GM20000 (cell line): ENCODE results near the gene ADD1.
"Not testable (repeated sequence)": the region's sequence is repeated elsewhere in the genome, so short reads cannot be mapped to it uniquely, and the experiment has no call there.

ENCODE experiments used
- DNase-seq: peaks from one replicate; pipeline ENCODE4 v3.0.0; 2012; ENCODE audit warnings: low spot score
- TF ChIP-seq, protein P1 (sequence below): IDR thresholded peaks from 2 replicates; pipeline ENCODE4 v1.5.1; 2012; ENCODE audit warnings: mild to moderate bottlenecking, control low read depth; ENCODE audit errors: extremely low read depth, missing control alignments

The ADD1 gene

DNA sequence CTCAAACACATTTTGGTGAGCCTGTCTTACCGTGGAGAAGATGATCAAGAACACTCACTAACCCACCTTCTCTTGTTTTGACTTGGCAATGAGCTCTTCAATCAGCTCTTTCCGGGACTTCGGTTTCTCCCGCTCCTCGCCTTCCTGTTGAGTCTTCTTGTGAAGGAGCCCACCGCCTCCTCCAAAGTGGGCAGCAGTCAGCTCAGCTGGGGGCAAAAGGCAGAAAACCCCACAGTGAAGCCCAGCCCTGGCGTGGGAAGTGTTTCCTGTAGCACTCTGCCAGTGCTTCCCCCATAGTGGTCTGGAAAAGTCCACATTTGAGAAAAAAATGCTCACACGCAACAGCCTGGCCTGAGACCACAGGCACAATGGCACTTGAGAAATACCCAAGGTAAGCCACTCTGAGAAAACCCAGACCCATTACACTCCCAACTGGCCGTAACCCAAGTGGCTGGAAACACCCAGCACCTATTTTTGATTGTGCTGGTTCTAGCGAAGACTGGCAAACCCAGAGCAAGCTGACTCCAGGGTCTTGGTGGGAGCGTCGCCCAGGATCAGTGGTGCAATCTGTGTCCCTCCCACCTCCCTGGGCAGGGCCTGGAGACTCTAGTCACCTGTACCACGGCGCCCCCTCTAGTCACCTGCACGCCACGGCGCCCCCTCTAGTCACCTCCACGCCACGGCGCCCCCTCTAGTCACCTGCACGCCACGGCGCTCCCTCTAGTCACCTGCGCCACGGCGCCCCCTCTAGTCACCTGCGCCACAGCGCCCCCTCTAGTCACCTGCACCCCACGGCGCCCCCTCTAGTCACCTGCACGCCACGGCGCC is 110.9 kb downstream of the ADD1 start:
- TF ChIP-seq, protein P1, sequence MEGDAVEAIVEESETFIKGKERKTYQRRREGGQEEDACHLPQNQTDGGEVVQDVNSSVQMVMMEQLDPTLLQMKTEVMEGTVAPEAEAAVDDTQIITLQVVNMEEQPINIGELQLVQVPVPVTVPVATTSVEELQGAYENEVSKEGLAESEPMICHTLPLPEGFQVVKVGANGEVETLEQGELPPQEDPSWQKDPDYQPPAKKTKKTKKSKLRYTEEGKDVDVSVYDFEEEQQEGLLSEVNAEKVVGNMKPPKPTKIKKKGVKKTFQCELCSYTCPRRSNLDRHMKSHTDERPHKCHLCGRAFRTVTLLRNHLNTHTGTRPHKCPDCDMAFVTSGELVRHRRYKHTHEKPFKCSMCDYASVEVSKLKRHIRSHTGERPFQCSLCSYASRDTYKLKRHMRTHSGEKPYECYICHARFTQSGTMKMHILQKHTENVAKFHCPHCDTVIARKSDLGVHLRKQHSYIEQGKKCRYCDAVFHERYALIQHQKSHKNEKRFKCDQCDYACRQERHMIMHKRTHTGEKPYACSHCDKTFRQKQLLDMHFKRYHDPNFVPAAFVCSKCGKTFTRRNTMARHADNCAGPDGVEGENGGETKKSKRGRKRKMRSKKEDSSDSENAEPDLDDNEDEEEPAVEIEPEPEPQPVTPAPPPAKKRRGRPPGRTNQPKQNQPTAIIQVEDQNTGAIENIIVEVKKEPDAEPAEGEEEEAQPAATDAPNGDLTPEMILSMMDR = peak; percentile 46
- peak; percentile 66 for DNase-seq

DNA sequence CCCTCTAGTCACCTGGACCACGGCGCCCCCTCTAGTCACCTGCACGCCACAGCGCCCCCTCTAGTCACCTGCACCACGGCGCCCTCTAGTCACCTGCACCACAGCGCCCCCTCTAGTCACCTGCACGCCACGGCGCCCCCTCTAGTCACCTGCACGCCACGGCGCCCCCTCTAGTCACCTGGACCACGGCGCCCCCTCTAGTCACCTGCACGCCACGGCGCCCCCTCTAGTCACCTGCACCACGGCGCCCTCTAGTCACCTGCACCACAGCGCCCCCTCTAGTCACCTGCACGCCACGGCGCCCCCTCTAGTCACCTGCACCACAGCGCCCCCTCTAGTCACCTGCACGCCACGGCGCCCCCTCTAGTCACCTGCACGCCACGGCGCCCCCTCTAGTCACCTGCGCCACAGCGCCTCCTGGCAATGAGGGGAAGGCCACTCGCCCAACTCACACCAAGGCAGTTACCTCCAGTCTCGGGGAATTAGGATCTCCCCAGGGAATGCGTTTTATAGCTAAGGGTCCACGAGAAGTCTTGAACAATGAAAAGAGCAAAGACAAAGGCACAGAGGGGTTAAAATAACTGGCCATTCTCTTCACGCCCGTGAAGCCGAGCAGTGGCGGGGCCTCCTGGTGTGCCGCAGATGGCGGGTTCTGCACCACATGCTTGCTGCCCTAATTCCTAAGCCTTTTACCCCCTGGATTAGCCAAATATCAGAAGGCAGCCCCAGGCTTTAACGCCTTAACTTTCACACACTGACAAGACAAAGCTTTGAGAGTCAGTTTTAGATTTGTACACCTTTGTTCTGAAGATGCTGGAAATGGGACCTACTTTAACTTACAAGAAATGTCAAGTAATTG is 111.8 kb downstream of the ADD1 start:
- DNase-seq = not testable (repeated sequence)

DNA sequence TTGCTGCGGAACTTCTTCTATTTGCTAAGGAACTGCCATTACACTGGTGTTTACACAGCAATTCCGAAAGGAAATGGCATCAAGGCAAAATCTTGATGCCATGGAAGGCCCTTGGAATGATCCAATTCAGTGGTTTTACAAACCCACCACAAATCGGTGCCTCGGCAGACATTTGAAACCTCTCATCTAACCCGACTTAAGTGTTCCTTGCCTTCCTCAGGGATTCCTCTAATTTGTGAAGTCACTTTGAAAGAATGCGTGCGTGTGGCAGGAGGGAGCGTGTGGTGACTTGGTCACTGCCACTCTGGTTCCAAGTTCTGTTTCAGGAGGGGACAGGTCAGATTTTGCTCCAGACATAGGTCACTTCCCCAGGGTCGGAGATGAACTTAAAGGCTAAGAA is 114.8 kb downstream of the ADD1 start:
- DNase-seq = no peak
- TF ChIP-seq, protein P1 = no peak

DNA sequence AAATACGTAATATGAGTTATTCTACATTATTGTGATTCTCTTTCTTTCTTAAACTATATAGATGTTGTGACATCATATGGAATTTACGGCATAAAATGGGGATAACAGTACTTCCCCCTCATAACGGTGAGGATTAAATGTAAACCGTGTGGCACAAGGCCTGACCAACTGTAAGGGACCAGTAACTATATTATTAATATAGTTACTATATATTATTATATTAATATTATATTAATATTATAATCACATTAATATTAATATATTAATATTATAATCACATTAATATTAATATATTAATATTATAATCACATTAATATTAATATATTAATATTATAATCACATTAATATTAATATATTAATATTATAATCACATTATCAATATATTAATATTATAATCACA is 116.8 kb downstream of the ADD1 start:
- not testable (repeated sequence) for DNase-seq

DNA sequence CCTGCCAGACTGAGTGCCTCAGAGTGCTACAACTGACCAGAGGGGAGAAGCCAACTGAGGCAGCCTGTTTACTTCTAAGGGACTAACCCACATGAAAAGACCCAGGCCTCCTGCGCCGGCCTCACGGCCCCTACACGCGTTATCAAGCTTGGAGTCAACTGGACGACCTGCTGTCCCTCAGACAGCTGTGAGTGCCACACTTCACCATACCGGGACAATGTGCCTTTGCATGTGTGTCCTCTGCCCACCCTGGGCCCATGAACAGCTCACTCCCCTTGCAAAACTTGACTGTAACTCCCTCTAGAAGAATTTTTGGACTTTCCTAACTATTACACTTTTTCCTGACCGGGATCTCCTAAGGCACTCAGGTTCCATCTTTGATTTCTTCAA is 117.8 kb downstream of the ADD1 start:
- DNase-seq = no peak
- TF ChIP-seq, protein P1 = no peak

DNA sequence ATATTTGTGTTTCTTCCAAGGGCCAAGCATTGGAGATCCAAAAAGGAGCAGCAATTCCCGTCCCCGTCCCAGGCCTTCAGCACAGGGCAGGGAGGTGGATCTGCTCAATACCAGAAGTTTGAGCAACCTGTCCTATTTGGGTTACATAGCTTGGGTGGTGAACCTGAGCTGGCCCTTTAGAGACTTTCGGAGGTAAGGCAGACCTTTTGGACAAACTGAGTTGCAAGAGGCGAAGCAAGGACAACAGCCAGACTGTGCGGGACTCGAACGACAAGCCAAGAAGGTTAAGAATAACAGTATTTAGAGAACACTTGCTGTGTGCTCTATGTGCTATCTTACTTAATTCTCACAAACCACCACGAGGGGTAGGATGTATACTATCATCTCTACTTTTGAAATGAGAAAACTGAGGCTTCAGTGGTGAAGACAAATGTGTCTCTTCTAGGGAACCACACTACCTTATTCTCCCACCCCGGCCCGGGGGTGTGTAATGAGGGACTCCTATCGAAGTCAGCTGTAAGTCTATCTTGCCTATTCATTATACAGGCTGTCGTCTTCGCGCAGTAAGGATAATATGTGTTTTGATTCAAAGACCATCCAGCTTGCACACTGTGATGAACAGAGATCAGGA is 118.3 kb downstream of the ADD1 start:
- TF ChIP-seq, protein P1 = no peak
- peak; percentile 55 for DNase-seq

DNA sequence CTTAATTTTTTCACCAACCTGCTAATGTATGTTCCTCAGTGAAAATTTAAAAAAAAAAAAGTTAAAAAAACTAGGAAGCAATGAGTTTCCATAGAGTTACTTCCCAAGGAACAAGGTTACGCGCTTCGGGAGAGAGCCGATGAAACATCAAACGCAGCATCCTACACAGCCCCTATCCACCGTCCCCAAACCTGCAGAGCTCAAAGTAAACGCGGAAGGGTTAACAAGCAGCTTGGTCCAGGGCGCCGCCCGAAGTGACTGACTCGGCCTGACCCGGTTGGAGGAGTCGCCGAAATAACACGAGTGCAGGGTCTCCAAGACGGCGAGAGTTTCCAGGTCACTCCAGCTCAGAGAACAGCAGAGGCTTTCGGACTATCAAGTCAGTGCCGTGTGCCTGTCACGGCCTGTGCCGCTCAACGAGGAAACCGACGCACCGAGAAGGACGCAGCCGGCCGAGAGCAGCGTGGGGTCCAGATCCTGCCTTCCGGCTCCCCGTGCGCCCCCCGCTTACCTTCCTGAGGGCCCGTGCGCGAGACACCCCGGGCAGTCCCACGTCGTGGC is 119.0 kb downstream of the ADD1 start:
- no peak for DNase-seq
- TF ChIP-seq, protein P1 = no peak
